Hematopoietic multipotent progenitor cell treated with erythropoietin and hydrocortisone succinate and interleukin-3 and kit ligand, for 6 days (in vitro differentiated cells): ENCODE data around the gene CLDN17.

Source experiments
- DNase-seq: peaks from one replicate; pipeline ENCODE4 v3.0.0-alpha.2; 2015

Gene CLDN17

GRCh38 chr21:30116479-30116878, 50.1 kb downstream of the CLDN17 start:
- no peak for DNase-seq
